Activated CD8-positive, alpha-beta memory T cell treated with anti-CD3 and anti-CD28 coated beads for 1 hour (primary cell): ENCODE results near the gene EFNA3.

ENCODE experiments used
- DNase-seq, 2 donors: peaks; one replicate each; pipeline ENCODE4 v3.0.0-alpha.2; 2020; ENCODE audit warnings: low read depth in 1 of 2; ENCODE audit errors: extremely low read depth in 1 of 2

The EFNA3 gene, protein sequence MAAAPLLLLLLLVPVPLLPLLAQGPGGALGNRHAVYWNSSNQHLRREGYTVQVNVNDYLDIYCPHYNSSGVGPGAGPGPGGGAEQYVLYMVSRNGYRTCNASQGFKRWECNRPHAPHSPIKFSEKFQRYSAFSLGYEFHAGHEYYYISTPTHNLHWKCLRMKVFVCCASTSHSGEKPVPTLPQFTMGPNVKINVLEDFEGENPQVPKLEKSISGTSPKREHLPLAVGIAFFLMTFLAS

DNA sequence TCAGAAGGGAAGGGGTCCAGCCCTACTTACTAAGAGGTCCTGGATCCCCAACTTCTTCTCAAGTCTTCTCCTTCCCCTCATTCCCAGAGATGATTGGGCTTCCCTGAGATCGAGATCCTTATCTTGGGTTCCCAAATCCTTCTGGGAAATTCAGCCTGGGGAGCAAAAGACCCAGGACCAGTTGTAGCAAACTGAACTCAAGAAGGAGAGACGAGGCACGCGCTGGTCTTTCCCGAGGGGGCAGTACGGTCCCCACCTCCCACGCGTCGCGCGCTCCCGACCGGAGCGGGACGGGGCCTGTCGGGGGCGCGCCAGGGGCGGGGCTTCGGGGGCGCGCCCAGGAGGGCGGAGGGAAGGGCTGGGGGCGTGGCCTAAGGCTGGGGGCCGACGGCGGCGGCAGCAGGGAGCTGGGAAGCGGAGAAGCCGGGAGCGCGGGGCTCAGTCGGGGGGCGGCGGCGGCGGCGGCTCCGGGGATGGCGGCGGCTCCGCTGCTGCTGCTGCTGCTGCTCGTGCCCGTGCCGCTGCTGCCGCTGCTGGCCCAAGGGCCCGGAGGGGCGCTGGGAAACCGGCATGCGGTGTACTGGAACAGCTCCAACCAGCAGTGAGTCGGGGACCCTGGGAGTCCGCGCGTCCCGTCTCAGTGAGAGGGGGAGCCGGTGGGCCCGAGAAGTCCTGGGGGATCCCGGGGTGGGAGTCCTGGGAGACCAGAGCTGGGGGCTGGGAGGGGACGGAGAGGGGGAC lies at the start of gene EFNA3:
Gene EFNA3 (plus strand): TSS at position 369 of the 741 bp plus-strand sequence. CDS start 105 bp downstream, at position 474.
- peak in 1 of 2 donors; percentile 50 for DNase-seq

DNA sequence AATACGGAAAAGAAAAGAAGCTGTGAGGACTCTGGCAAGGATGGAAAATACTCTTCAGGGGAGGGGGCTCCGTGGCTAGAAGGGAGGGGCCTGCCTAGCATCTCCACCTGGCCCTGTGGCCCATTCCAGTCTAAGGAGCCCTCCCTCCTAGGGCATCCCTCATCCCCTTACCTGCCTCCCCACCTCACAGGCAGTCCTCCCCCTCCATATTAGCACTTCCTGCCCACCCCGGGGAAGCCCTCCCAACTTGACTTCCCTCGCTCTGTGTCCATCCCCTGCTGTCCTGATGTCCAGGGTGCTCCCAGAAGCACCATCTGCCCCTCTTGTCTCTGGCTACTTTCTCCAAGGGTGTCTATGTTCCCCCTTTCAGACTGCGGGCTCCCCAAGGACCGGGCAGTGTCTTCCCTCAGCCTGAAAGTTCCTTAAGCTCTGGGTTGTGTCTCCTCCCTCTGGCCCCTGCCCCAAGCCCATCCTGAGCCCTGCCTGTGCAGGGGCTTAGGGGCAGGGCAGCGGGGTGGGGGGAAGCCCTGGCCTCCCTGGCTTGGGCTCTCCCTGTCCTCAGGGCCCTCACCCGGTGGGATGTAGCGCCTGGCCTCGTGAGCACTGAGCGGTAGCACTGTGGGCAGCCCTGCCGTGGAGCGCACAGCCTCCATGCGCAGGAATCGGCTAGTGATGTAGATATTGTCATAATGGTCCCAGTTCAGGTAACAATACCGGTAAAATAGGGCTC lies 49.0 kb upstream of the EFNA3 start:
- DNase-seq, result no peak

DNA sequence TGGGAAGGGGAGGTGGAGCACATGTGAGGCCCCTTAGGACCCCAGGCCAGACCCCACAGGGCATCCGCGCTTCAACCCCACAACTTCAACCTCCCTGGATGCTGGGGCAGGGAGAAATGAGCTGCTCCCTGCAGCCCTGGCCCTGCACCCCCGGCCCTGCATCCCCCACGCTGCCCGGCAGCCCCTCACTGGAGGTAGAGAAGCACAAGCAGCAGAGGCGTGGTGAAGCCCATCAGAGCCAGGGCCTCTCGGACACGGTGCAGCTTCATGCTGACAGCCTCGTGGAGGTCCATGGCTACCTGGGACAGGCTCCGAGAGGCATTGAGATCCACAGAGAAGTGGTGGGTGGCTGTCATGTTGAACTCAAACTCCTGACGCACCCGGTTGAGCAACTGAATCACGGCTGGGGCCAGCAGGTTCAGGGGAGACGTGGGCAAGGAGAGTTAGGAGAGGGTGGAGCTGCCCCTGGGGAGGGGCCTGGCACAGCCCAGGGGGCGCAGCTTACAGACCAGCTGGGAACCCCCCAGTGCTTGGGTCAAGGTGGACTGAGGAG lies 48.3 kb upstream of the EFNA3 start:
- DNase-seq, result no peak

DNA sequence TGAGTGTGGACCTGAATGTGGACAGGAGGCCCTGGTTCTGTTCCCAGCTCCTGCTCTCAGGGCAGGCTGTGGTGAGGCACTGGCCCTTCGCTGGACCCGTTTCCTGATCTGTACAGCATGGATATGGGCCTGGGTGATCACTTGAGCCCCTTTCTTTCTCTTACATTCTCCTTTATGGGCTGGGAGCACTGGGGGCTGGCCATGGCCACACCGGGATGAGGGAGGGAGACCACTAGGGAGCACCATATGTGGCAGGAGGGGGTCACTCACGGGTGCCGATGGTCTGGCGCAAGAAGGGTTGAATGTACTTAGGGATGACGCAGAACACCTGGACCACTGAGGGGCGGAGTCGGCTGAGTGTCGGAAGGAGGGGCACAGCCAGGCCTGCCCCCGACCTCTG lies 47.7 kb upstream of the EFNA3 start:
- DNase-seq, result no peak

DNA sequence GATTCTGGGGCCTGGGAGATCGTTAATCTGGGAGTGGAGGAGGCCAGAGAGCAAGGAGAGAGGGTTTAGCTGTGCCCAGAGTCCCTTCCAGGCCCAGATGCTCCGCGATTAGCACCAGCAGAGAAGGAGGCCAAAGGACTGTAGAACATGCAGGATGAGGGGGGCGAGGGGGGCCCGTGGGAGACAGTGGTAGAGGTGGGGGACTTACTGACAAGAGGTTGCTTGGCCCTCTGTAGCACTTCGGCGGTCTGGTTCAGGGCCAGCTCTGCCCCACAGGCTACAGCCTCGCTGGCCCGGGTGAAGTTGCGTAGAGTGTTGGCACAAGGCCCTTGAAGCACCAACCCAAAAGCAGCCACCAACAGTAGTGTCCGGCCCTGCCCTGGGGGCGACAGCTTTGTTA lies 45.8 kb upstream of the EFNA3 start:
- no peak for DNase-seq

DNA sequence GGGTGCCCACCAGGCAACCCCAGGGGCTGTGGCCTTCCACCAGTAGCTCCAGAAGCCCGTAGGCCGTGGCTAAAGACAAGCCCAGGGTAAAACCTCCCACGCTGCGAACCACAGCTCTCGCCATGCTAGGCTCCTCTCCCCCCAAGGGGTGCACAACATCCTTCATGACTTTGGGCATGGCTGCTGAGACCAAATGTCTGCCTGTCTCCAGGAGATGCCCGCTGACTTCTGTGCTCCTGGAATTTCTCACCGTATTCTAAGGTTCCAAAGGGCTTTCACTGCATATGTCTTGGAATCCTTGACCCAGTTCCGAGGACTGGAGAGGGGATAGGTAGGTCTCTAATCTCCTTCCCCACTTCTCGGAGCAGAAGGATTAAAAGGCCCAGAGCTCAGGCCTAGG lies 45.1 kb upstream of the EFNA3 start, which contains the start of the genes DCST1 and DCST2:
Gene DCST1 (plus strand): TSS at position 301 of the 400 bp plus-strand sequence. CDS start 213 bp downstream, outside the sequence.
Gene DCST2 (minus strand): TSS at position 258 of the 400 bp plus-strand sequence. CDS start 80 bp downstream, at position 178.
- DNase-seq, result no peak

DNA sequence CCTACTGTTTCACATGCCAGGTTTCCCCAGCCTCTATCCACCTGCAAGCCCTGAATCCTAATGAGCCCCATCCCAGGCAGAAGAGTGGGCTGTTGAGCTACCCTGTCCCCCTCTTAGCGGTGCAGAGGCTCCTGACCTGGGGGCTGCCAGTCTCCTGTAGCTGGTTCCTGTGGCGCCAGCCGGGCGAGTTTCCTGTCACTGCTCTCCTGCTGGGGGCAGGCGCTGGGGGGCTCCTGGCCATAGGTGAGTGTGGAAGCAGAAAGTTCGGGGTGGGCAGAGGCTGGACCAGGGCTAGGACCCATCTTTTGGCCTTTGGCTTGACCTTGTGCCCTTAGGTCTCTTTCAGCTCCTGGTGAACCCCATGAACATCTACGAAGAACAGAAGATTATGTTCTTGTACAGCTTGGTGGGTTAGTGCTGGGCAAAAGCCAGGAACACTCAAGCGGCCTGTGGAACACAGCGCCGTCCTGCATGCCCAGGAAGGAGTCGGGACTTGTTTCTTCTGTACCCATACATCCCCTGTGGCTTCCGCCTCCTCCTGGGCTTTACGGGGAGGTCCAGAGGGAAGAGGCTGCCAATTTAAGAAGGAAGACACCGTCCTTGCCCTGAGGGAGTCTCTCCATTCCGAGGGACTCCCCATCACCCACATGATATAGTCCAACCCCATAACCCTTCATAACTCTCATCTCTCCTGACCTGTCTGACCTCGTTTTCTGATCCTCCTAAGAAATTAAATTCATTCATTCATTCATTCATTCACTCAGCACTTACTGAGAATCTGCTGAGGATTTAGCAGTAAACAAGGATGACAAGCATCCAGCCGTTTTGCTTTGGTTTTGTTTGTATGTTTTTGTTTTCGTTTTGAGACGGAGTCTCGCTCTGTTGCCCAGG lies 44.1 kb upstream of the EFNA3 start:
- DNase-seq, result no peak

DNA sequence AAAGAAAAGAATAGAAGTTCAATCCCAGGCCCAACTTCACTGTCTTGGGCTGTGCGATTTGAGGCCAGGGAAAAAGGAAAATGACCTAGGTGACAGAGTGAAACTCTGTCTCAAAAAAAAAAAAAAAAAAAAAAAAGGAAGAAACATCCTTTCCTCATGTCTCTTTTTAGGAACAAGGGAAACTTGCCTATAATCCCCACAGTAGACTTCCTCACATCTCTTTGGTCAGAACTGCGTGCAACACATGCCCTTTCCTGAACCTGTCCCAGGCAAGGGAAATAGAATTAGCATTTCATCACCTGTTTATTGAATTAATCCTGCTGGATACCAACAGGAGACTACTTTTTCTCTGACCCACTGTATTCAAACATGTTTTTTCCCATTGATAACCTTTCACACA lies 42.7 kb upstream of the EFNA3 start:
- no peak for DNase-seq

DNA sequence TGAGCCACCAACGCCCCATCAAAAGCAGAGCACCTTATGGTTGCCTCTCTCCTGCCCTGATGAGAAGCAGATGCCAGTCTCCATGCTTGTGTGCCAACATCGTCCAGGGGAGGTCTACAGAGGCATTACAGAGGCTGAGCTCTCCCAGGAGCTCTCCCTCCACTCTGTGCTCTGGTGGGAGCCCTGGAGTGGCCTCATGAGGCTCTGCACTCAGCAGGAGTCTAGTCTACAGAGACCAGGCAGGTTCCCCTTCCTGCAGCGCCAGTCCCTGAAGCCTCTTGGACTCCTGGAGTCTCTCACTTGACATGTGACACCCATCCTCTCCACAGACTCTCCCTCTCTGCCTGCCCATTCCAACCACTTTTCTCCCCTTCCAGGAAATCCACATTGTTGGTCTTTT lies 41.6 kb upstream of the EFNA3 start:
- DNase-seq, result no peak

DNA sequence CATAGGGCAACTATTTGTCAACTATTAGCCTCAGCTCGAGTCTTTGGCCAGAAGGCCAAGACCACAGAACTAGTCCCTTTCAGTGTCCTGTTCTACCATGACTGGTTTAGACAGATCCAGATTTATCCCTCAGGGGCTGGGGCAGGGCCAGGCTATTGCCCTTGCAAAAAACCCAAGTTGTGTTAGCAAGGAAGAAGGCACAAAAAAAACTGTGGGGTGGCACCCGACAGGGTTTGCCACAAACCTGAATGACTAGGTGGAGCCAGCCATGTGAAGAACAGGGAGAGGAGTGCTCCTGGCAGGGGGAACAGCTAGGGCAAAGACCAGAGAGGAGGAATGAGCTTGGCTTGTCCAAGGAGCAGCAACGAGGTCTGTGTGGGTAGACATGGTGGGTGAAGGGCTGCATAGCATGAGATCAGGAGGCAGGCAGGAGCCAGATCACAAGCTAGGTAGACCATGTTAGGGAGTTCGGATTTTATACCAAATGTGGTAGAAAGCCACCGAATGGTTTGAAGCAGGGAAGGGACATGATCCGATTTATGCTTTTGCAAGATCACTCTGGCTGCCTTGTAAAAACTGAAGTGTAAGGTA lies 40.7 kb upstream of the EFNA3 start:
- DNase-seq, result no peak

DNA sequence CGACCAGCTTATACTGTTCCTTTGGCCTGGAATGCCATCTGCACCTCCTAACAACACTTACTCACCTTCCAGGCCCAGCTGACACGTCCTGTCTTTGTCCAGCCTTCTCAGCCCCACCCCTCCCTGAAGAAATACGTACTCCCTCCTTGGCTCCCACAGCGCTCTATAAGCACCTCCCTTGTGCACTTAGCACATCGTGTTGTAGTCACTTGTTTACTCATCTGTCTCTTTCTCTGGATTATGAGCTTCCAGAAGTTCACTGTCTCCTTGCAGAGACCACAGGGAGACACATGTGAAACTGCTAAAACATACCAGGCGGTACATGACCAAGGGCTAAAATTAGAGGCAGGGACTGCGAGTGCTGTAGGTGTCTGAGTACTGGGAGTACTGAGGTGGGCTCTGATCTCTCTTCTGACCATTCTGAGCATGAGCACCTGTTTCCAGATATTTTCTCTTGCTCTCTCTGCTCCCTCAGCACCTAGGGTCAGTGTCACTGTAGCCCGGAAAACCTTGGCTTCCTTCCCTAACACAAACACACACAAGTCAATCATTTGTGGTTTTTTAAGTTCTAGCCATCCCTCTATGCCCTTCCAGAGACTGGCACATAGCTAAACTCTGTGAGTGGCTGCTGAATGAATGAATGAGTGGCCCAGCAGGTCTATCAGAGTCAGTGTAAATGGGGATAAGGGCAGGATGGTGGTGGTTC lies 39.9 kb upstream of the EFNA3 start:
- no peak for DNase-seq

DNA sequence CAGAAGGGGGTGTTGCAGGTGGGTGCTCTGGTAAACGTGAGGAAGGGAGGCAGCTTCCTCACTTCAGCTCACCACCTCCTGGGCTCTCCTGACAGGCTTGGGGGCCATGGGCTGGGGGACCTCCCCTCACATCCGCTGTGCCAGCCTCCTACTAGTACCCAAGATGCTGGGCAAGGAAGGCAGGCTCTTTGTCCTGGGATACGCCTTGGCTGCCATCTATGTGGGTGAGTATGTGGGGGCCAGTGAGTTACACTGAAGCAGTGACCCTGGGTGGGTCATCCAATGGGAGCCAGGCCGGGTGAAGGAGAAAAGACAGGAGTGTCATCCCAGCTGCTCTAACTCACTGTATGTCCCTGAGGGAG lies 39.3 kb upstream of the EFNA3 start:
- no peak for DNase-seq

DNA sequence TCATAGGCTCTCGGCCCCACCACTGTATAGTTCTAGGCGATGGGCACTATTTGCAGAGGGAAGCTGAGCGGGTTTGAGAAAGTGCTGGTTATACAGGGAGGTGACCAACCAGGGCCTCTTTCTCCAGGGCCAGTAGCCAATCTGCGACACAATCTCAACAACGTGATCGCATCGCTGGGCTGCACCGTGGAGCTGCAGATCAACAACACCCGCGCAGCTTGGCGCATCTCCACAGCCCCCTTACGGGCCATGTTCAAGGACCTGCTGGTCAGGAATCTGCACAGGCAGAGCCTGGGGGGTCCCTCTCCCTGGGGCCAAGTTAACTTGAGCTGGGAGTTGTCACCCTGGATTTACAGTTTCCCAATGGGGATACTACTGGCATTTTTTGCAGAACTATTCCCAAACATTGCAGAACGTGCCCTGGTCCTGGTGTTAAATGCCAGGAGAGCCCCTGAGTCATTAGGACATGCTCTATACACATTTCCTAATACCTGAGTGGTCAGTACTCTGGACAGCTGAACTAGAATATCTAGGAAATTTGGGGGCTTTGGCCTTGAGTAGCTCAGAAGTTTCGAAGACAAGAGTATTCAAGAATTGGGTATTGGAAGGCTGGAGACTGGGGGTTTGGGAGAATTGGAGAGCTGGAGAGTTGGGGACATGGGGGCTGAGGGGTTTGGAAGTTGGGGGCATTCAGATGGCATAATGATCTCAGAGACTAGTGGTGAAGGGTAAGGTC lies 38.1 kb upstream of the EFNA3 start:
- no peak for DNase-seq

DNA sequence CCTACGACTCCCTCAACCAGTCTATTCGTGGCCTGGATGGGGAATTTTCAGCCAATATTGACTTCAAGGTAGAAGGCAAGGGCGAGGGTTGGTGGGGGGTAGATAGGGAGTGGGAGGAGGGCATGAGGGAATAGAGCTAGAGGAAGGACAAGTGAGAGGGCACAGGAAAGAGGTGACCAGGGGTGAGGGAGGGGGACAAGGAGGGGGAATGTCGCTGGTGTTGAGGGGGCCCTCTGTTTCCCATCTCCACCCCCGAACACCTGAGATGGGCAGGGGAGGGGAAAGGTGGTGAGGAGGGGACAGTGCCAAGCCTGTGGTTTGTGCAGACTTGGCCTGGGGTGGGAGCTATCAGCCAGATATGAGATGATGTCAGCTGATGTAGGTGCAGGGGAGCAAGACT lies 35.8 kb upstream of the EFNA3 start:
- no peak for DNase-seq

DNA sequence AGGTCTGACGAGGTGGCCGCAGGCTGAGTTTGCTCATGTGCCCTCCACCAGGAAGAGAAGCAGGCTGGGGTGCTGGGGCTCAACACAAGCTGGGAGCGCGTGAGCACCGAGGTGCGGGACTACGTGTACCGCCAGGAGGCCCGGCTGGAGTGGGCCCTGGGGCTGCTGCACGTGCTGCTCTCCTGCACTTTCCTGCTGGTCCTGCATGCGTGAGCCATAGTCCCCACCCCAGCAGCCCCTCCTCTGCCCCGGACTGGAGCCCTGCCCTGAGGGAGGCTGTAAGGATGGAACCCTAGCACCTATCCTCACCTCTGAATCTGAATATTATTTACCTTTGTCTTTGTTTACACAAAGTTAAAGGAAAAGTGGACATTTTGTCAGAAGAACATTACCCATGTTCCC lies 35.3 kb upstream of the EFNA3 start:
- no peak for DNase-seq

DNA sequence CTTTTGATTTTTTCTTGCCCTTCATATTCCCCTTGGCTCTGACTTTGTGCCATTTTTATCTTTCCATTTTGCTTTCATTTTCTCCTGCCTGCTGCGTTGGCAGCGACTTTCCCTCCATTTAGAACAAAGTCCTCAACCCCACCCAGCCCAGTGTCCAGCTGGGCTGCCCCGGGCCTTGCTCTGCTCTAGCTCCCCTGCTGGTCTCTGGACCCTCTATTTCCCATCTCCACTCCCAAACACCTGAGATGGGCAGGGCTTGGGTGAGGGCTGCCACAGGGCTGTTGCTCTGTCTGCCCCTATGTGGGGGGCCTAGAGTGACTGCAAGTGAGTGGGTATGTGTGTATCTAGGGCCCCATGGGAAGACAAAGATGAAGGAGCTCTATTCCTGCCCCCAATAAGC lies 34.8 kb upstream of the EFNA3 start:
- no peak for DNase-seq

DNA sequence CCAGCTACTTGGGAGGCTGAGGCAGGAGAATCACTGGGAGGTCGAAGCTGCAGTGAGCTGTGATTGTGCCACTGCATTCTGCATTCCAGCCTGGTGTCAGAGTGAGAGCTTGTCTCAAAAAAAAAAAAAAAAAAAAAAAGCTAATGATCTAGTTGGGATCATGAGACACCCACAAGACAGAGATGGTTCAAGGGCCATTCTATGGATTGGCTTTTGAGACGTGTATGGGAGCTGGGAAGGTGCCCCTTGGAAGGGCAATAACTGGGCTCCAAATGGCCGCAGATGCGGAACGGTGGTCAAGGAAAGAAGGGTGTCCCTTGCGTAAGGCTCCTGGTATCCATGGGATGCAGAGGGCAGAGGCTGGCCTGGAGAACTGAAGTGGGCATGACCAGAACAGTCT lies 34.3 kb upstream of the EFNA3 start:
- DNase-seq, result no peak

DNA sequence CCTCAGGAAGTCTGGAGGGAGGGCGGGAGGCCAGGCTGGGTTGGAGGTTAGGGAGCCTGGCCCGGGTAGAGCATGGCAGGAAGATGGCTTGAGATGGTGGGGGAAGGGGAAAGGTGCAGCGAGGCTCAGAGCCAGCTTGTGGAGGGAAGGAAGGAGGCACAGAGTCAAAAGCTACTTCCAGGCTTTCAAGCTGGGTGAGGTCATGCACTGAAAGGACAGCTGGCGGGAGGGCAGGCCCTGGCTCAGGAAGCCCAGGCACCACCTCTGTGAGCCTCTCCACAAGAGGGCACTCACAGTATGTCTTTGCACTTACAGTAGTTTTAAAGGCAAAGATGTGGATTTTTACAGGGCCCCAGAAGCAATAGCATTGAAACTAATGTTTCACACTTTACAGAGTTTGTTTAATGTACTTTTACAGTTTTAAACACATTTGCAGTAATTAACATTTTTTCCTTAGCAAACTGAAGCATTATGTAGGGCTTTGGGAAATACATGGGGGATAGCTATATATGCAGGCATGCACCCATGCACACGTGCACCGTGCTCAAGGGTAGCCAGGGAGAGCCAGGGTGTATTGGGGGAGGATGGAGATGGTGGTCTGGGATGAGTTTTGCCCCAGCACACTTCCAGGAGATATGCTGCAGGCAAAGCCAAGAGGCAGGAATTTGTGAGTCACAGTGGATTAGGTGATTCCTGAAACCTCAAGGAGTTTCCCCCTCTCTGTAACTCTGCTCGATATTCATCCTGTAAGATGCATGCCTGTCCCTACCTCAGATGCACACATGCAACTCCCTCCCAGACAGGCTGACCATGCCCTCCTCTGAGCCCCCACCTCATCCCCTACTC lies 33.6 kb upstream of the EFNA3 start:
- peak in 1 of 2 donors; percentile 16 for DNase-seq
